ENCODE measurements around the gene PTPN21.

Gene PTPN21

DNA sequence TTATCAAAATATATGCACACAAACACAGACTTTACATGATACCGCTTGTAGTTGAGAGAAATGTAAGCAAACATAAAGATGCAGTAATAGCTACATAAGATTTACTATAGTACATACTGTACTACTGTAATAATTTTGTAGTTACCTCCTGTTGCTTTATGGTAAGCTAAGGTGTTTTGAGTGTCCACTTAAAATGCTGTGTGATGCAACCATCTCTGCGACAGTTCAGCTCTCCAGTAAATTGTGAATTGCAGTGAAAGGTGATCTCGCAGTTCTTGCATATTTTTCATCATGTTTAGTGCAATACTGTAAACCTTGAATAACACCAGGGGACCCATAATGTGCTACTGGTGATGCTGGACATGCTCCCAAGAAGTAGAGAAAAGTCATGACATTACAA lies 29.6 kb upstream of the PTPN21 start:
- no peaks in the 10 kb centered on the region for H3K9me3 ChIP-seq (ENCODE audit: control insufficient read depth, insufficient read depth, low read length)
- no peak overlapping the region for H3K4me3 ChIP-seq (ENCODE audit: low read length)
- DNase-seq (ENCODE audit: low read depth, low spot score): no peak
- H3K27me3 ChIP-seq (ENCODE audit: control insufficient read depth, insufficient read depth, low read length): no peaks in the 10 kb centered on the region
- H3K4me1 ChIP-seq (ENCODE audit: control insufficient read depth, insufficient read depth, low read length): no peaks in the 10 kb centered on the region
- peaks cover 5% of the 10 kb centered on the region; the same call in 1 of the 2 replicates for H3K36me3 ChIP-seq (ENCODE audit: control insufficient read depth, insufficient read depth, low read length)
- no peak overlapping the region for H3K27ac ChIP-seq (ENCODE audit: low read length)
- no CpG with 5 or more reads among the region's 3 CpGs for WGBS (ENCODE audit: insufficient coverage, insufficient read length)

DNA sequence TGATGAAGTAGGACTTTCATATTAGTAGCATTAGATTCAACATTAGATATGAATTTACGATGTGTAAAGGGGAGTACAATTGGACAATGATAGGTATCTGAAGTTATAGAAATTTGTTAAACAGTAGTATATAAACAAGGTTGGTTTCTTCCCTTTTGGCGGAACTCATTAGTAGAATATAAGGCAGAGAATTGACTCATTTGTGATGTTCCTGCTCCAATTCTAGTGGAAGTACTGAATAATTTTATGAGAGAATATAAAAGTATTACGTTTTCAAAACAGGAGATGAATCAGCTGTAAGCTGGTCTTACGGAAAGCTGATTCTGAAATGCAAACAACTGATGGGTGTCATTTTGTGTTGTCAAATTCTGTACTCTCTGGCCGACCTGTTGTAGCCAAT lies 21.4 kb upstream of the PTPN21 start:
- Histone ChIP-seq H3K4me1 (ENCODE audit: control insufficient read depth, insufficient read depth, low read length) (no peaks in the 10 kb centered on the region), H3K4me3 (ENCODE audit: low read length) (no peak overlapping the region), H3K27me3 (ENCODE audit: control insufficient read depth, insufficient read depth, low read length) (no peaks in the 10 kb centered on the region), H3K36me3 (ENCODE audit: control insufficient read depth, insufficient read depth, low read length) (peaks cover 21% of the 10 kb centered on the region; the same call in 1 of the 2 replicates), H3K9me3 (ENCODE audit: control insufficient read depth, insufficient read depth, low read length) (no peaks in the 10 kb centered on the region), H3K27ac (ENCODE audit: low read length) (no peak overlapping the region)
- 100% methylated on average over 2 of the region's 5 CpGs for WGBS (ENCODE audit: insufficient coverage, insufficient read length)
- no peak for DNase-seq (ENCODE audit: low read depth, low spot score)

GRCh38 chr14:88572117-88572516 lies 17.3 kb upstream of the PTPN21 start:
- Histone ChIP-seq H3K9me3 (ENCODE audit: control insufficient read depth, insufficient read depth, low read length) (no peaks in the 10 kb centered on the region), H3K4me3 (ENCODE audit: low read length) (no peak overlapping the region), H3K36me3 (ENCODE audit: control insufficient read depth, insufficient read depth, low read length) (peaks cover 27% of the 10 kb centered on the region; the same call in 1 of the 2 replicates), H3K27ac (ENCODE audit: low read length) (no peak overlapping the region), H3K4me1 (ENCODE audit: control insufficient read depth, insufficient read depth, low read length) (no peaks in the 10 kb centered on the region), H3K27me3 (ENCODE audit: control insufficient read depth, insufficient read depth, low read length) (no peaks in the 10 kb centered on the region)
- DNase-seq (ENCODE audit: low read depth, low spot score): no peak
- WGBS (ENCODE audit: insufficient coverage, insufficient read length): 100% methylated on average over 1 of the region's 4 CpGs

- WGBS (ENCODE audit: insufficient coverage, insufficient read length): no CpG with 5 or more reads among the region's 3 CpGs
- no peak overlapping the region for H3K4me3 ChIP-seq (ENCODE audit: low read length)
- peaks cover 18% of the 10 kb centered on the region; the same call in 1 of the 2 replicates for H3K36me3 ChIP-seq (ENCODE audit: control insufficient read depth, insufficient read depth, low read length)
- H3K4me1 ChIP-seq (ENCODE audit: control insufficient read depth, insufficient read depth, low read length): no peaks in the 10 kb centered on the region
- H3K27ac ChIP-seq (ENCODE audit: low read length): no peak overlapping the region
- DNase-seq (ENCODE audit: low read depth, low spot score): no peak
- no peaks in the 10 kb centered on the region for H3K9me3 ChIP-seq (ENCODE audit: control insufficient read depth, insufficient read depth, low read length)
- H3K27me3 ChIP-seq (ENCODE audit: control insufficient read depth, insufficient read depth, low read length): no peaks in the 10 kb centered on the region
Observed at GRCh38 chr14:88568196-88568595, 13.4 kb upstream of the PTPN21 start.

DNA sequence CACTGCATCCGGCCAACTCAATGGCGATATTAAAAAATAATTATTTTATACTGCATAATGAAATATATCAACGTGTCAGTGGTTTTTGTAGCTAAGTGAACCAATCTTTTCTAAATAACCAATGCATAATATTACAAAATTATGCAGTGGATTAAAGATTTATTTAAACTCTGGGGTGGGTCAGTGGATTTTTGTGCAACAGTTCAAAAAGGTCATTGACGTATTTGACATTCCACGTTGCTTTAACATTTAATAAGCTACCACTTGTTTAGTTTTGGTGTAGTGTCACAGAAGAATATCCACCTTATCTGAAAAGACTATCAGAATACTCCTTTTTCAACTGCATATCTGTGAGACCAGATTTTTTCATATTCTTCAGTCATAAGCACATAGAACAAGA lies 10.6 kb upstream of the PTPN21 start:
- H3K4me1 ChIP-seq (ENCODE audit: control insufficient read depth, insufficient read depth, low read length): no peaks in the 10 kb centered on the region
- H3K27ac ChIP-seq (ENCODE audit: low read length): no peak overlapping the region
- no peaks in the 10 kb centered on the region for H3K9me3 ChIP-seq (ENCODE audit: control insufficient read depth, insufficient read depth, low read length)
- no peaks in the 10 kb centered on the region for H3K27me3 ChIP-seq (ENCODE audit: control insufficient read depth, insufficient read depth, low read length)
- no CpG with 5 or more reads among the region's 5 CpGs for WGBS (ENCODE audit: insufficient coverage, insufficient read length)
- peaks cover 9% of the 10 kb centered on the region; the same call in 1 of the 2 replicates for H3K36me3 ChIP-seq (ENCODE audit: control insufficient read depth, insufficient read depth, low read length)
- H3K4me3 ChIP-seq (ENCODE audit: low read length): no peak overlapping the region
- DNase-seq (ENCODE audit: low read depth, low spot score): no peak

DNA sequence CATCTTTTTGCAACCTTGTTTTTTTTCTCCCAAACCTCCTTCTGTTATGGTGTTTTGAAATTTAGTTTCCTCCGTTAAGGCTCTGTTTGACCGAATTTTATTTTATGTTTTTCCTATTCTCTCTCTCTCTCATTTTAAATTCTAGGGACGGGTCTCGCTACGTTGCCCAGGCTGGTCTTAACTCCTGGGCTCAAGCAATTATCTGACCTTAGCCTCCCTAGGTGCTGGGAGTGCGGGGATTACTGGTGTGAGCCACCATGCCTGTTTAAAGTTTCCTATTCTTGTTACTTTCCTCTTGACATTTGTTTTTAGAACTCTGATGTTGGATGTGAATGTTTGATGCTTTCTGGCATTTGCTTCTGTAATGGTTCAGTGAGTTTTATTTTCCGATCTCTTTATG lies 9.0 kb upstream of the PTPN21 start:
- Histone ChIP-seq H3K27me3 (ENCODE audit: control insufficient read depth, insufficient read depth, low read length) (no peaks in the 10 kb centered on the region), H3K27ac (ENCODE audit: low read length) (no peak overlapping the region), H3K4me3 (ENCODE audit: low read length) (peak overlapping the region; percentile 77; the same call in 1 of the 2 replicates), H3K4me1 (ENCODE audit: control insufficient read depth, insufficient read depth, low read length) (no peaks in the 10 kb centered on the region), H3K36me3 (ENCODE audit: control insufficient read depth, insufficient read depth, low read length) (peaks cover 4% of the 10 kb centered on the region; the same call in 1 of the 2 replicates), H3K9me3 (ENCODE audit: control insufficient read depth, insufficient read depth, low read length) (no peaks in the 10 kb centered on the region)
- no peak for DNase-seq (ENCODE audit: low read depth, low spot score)
- WGBS (ENCODE audit: insufficient coverage, insufficient read length): no CpG with 5 or more reads among the region's 7 CpGs

- Histone ChIP-seq H3K27ac (ENCODE audit: low read length) (no peak within 1 kb of the TSS), H3K9me3 (ENCODE audit: control insufficient read depth, insufficient read depth, low read length) (no peaks in the 10 kb centered on the region), H3K4me3 (ENCODE audit: low read length) (peak within 1 kb of the TSS; percentile 77), H3K4me1 (ENCODE audit: control insufficient read depth, insufficient read depth, low read length) (no peaks in the 10 kb centered on the region), H3K36me3 (ENCODE audit: control insufficient read depth, insufficient read depth, low read length) (peaks cover 3% of the 10 kb centered on the region; the same call in 1 of the 2 replicates), H3K27me3 (ENCODE audit: control insufficient read depth, insufficient read depth, low read length) (no peaks in the 10 kb centered on the region)
- DNase-seq (ENCODE audit: low read depth, low spot score): peak; percentile 70
- no CpG with 5 or more reads among the region's 99 CpGs for WGBS (ENCODE audit: insufficient coverage, insufficient read length)
Observed at GRCh38 chr14:88562831-88563686, 8.3 kb upstream of the PTPN21 start, which contains the start of gene ZC3H14. TSS of gene ZC3H14 (plus strand) at chr14:88563037. CDS start at chr14:88563134, 97 bp downstream.

DNA sequence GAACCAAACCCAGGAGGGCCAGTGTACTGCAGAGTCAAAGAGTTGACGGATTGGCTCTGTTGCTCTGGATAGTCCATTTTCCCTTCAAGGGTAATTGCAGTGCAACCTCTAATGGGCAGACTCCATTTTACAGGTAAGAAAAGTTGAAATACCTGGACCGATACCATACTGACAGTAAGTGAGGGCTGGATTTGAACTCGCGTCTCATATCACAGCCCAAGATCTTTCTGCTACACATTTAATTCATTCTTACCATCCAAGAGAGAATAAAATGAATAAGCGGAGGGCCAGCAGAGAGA lies 7.7 kb upstream of the PTPN21 start:
- H3K27me3 ChIP-seq (ENCODE audit: control insufficient read depth, insufficient read depth, low read length): no peaks in the 10 kb centered on the region
- no peaks in the 10 kb centered on the region for H3K9me3 ChIP-seq (ENCODE audit: control insufficient read depth, insufficient read depth, low read length)
- WGBS (ENCODE audit: insufficient coverage, insufficient read length): no CpG with 5 or more reads among the region's 5 CpGs
- H3K4me1 ChIP-seq (ENCODE audit: control insufficient read depth, insufficient read depth, low read length): no peaks in the 10 kb centered on the region
- no peak overlapping the region for H3K27ac ChIP-seq (ENCODE audit: low read length)
- H3K36me3 ChIP-seq (ENCODE audit: control insufficient read depth, insufficient read depth, low read length): no peaks in the 10 kb centered on the region
- DNase-seq (ENCODE audit: low read depth, low spot score): no peak
- peak overlapping the region; percentile 77; the same call in 1 of the 2 replicates for H3K4me3 ChIP-seq (ENCODE audit: low read length)

DNA sequence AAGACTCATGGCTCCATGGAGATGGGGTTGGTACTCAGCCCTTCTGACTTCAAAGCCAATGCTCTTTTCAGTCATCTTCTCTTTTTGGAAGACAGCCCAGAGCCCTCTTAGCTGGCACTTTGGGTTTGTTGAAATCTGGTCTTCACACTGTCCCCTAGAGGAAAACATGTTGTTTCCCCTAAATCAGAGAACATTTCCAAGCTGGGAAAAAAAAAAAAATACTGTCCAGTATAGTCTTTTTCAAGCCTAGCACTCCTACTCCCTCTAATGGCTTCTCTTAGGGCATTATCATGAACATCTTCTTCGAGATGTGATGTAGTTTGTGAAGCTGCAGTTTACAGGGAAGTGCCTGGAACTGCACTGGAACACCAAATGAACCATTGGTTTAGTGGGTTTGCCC lies 5.0 kb upstream of the PTPN21 start:
- H3K27ac ChIP-seq (ENCODE audit: low read length): no peak overlapping the region
- no peaks in the 10 kb centered on the region for H3K9me3 ChIP-seq (ENCODE audit: control insufficient read depth, insufficient read depth, low read length)
- WGBS (ENCODE audit: insufficient coverage, insufficient read length): no CpG with 5 or more reads among the region's 1 CpG
- no peaks in the 10 kb centered on the region for H3K36me3 ChIP-seq (ENCODE audit: control insufficient read depth, insufficient read depth, low read length)
- no peak for DNase-seq (ENCODE audit: low read depth, low spot score)
- no peak overlapping the region for H3K4me3 ChIP-seq (ENCODE audit: low read length)
- H3K27me3 ChIP-seq (ENCODE audit: control insufficient read depth, insufficient read depth, low read length): no peaks in the 10 kb centered on the region
- peaks cover 2% of the 10 kb centered on the region; the same call in 1 of the 2 replicates for H3K4me1 ChIP-seq (ENCODE audit: control insufficient read depth, insufficient read depth, low read length)

DNA sequence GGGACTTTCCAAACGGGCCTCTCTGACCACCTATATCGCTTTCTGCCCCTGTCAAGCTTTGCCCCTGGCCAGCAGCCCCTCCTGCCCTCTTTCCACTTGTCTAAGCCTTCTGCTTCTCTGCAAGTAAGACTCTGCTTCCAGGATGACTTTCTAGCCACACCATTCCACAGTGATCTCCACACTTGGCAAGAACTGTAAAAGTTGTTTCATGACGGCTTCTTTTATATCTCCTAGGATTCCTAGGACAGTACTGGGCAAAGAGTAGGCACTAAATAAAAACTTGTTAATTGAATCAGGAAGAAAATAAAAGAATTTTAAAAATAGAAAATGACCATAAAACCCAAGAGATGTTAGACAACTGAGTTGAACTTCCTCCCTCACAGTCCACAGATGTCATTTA lies 1.8 kb upstream of the PTPN21 start:
- WGBS (ENCODE audit: insufficient coverage, insufficient read length): no CpG with 5 or more reads among the region's 3 CpGs
- Histone ChIP-seq H3K9me3 (ENCODE audit: control insufficient read depth, insufficient read depth, low read length) (no peaks in the 10 kb centered on the region), H3K4me3 (ENCODE audit: low read length) (no peak overlapping the region), H3K36me3 (ENCODE audit: control insufficient read depth, insufficient read depth, low read length) (no peaks in the 10 kb centered on the region), H3K4me1 (ENCODE audit: control insufficient read depth, insufficient read depth, low read length) (peaks cover 2% of the 10 kb centered on the region; the same call in 1 of the 2 replicates), H3K27me3 (ENCODE audit: control insufficient read depth, insufficient read depth, low read length) (no peaks in the 10 kb centered on the region), H3K27ac (ENCODE audit: low read length) (no peak overlapping the region)
- no peak for DNase-seq (ENCODE audit: low read depth, low spot score)
